Right lobe of liver (tissue), 6 donors: Measurements from ENCODE around the gene EYA2. TPM values are rescaled to one million over a fixed set of nuclear protein-coding genes. Genes with fewer than 3 reads are reported as not detected.

Experiments used
- ATAC-seq, 4 donors: fragments of 200-7000 bp; cut with Tn5 transposase; one replicate each; pipeline ENCODE4 v1.9.1; 2020; ENCODE audit warnings: mild to moderate bottlenecking in 4 of 4, moderate library complexity in 4 of 4
- DNase-seq, 3 donors: peaks; one replicate each; pipeline ENCODE4 v3.0.0-alpha.2; 2020
- H3K27ac ChIP-seq, 3 donors: fragments of 200-600 bp; one replicate each; pipeline ENCODE4 v1.8.0; 2022
- H3K27me3 ChIP-seq, 2 donors: fragments of 200-600 bp; one replicate each; pipeline ENCODE4 v1.8.0; 2022
- H3K36me3 ChIP-seq, 4 donors: fragments of 200-600 bp; sonication (generic) in 1 of 4; one replicate each; pipeline versions ENCODE4 v1.5.1 to v1.8.0; 2017 to 2022; ENCODE audit warnings: control low read depth in 1 of 4
- H3K4me1 ChIP-seq, 4 donors: fragments of 200-600 bp; sonication (generic) in 1 of 4; one replicate each; pipeline versions ENCODE4 v1.5.1 to v1.8.0; 2017 to 2022; ENCODE audit warnings: control low read depth in 1 of 4
- H3K4me3 ChIP-seq, 3 donors: fragments of 200-600 bp; one replicate each; pipeline ENCODE4 v1.8.0; 2022
- H3K9me3 ChIP-seq, 4 donors: fragments of 200-600 bp; sonication (generic) in 1 of 4; one replicate each; pipeline versions ENCODE4 v1.5.1 to v1.8.0; 2017 to 2022; ENCODE audit warnings: control low read depth in 1 of 4
- POLR2A ChIP-seq: fragments of 450-650 bp; IDR thresholded peaks from one replicate; pipeline ENCODE4 v1.6.1; 2017; ENCODE audit warnings: antibody characterized with exemption, mild to moderate bottlenecking
- WGBS: methylation state at CpG from one replicate; pipeline ENCODE4 v1.1.6; 2018; ENCODE audit warnings: low coverage, low lambda C conversion rate; ENCODE audit not compliant: insufficient coverage; ENCODE audit errors: missing lambda C conversion rate; 5-methylcytosine and 5-hydroxymethylcytosine counted together
- intact Hi-C, 2 donors: fragments of 100-400 bp; cut with DNase I; formaldehyde crosslinking; loops; one replicate each; pipeline versions ENCODE4 v1.11.2 to v1.14.1; 2022
- total RNA-seq, 6 experiments: library from RNA; depleted of rRNA in 2 of 6; stranded (reverse); fragments of >200 nt in 2 of 6; fragmentation: NEBNext Ultra II Directional in 3 of 6; extraction: Animal tissue kit (Norgen Biotek cat#: 25700) in 3 of 6; gene quantifications; one replicate each; pipeline versions ENCODE4 v1.1.0 to v1.2.4, GENCODE V29; 2016 to 2023
- TF ChIP-seq, protein P1 (sequence below), 4 donors: fragments of 200-600 bp in 3 of 4; fragments of 450-650 bp in 1 of 4; IDR thresholded peaks; one replicate each; pipeline versions ENCODE4 v1.5.1 to v1.8.0; 2016 to 2022; ENCODE audit warnings: antibody characterized with exemption in 4 of 4, mild to moderate bottlenecking in 2 of 4
- donor health status: DM: no; HTN: yes; CAD: no.
- donor health status: DM: no; HTN: no; CAD: no.
- donor health status: DM: no; HTN: no; CAD: no.
- donor health status: DM: no; HTN: yes; CAD: no.
- donor health status: DM: no; HTN: yes; CAD: no.

The EYA2 gene
- total RNA-seq, 6 experiments from 2014 or later, result 0.12 to 3.0 (median 0.49) TPM

DNA sequence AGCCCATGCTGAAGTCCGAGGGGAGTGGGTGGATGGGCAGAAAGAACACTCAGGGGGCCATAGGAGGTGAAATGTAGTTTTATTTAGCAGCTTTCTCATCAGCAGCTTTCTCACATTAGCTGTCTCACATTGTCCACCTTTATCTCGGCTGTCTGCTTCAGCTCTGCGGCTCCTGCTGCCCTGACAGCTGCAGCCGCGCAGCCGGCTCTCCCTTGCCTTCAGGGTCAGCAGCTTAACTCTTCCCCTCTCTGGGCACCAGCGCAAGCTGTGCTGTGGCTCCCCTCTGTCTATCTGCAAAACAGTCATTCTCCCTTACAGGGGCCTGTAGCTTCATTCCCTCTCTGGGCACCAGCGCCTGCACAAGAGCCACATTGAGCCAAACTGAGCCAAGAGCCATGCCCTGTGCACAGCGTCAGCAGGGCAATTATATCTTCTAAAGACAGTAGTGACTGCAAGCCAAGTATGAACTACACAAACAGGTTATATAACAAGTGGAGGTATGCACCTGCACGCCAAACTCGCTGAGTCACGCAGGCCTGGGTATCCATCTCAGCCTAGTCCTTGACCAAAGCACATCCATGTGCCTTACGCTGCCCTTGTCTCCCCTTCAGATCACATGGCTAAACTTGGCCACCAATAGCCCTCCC is 198.8 kb downstream of the EYA2 start:
- intact Hi-C loops, result no loop called here
- TF ChIP-seq, protein P1, sequence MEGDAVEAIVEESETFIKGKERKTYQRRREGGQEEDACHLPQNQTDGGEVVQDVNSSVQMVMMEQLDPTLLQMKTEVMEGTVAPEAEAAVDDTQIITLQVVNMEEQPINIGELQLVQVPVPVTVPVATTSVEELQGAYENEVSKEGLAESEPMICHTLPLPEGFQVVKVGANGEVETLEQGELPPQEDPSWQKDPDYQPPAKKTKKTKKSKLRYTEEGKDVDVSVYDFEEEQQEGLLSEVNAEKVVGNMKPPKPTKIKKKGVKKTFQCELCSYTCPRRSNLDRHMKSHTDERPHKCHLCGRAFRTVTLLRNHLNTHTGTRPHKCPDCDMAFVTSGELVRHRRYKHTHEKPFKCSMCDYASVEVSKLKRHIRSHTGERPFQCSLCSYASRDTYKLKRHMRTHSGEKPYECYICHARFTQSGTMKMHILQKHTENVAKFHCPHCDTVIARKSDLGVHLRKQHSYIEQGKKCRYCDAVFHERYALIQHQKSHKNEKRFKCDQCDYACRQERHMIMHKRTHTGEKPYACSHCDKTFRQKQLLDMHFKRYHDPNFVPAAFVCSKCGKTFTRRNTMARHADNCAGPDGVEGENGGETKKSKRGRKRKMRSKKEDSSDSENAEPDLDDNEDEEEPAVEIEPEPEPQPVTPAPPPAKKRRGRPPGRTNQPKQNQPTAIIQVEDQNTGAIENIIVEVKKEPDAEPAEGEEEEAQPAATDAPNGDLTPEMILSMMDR (IDR thresholded peaks at IDR 0.05), result no peak
- TF ChIP-seq POLR2A, result no peak
- Histone ChIP-seq H3K27ac (no peak overlapping the region), H3K36me3 (no peaks in the 10 kb centered on the region), H3K9me3 (no peaks in the 10 kb centered on the region), H3K4me3 (no peak overlapping the region), H3K27me3 (no peaks in the 10 kb centered on the region), H3K4me1 (no peaks in the 10 kb centered on the region)
- ATAC-seq (no peak), DNase-seq (no peak)
- WGBS, result 61% methylated on average over 5 of the region's 13 CpGs

DNA sequence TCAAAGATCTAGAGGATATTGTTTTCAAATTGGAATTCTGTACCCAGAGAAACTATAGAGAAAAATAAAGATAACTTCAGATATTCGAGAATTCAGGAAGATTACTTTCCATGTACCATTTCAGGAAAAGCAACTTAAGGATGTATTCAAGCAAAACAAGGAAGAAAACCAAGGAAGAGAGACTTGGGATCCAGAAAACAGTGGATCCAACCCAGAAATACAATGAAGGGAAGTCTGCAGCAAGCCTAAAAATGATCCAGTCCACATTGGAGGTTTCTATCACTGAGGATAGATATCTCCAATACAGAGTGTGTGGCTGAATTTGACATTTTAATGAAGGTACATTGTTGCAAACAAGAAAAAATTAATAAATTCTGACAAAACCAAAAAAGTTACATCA is 201.0 kb downstream of the EYA2 start:
- whole genome bisulfite sequencing, result 16% methylated on average over 1 of the region's 1 CpG
- no peak overlapping the region for H3K27ac ChIP-seq
- DNase-seq (no peak), ATAC-seq (no peak)
- H3K4me3 ChIP-seq, result no peak overlapping the region
- TF ChIP-seq, protein P1 (IDR thresholded peaks at IDR 0.05), result no peak
- no peak for TF ChIP-seq POLR2A
- no peaks in the 10 kb centered on the region for H3K27me3 ChIP-seq
- H3K9me3 ChIP-seq, result no peaks in the 10 kb centered on the region
- intact Hi-C loops, result no loop called here
- no peaks in the 10 kb centered on the region for H3K4me1 ChIP-seq
- H3K36me3 ChIP-seq, result no peaks in the 10 kb centered on the region

DNA sequence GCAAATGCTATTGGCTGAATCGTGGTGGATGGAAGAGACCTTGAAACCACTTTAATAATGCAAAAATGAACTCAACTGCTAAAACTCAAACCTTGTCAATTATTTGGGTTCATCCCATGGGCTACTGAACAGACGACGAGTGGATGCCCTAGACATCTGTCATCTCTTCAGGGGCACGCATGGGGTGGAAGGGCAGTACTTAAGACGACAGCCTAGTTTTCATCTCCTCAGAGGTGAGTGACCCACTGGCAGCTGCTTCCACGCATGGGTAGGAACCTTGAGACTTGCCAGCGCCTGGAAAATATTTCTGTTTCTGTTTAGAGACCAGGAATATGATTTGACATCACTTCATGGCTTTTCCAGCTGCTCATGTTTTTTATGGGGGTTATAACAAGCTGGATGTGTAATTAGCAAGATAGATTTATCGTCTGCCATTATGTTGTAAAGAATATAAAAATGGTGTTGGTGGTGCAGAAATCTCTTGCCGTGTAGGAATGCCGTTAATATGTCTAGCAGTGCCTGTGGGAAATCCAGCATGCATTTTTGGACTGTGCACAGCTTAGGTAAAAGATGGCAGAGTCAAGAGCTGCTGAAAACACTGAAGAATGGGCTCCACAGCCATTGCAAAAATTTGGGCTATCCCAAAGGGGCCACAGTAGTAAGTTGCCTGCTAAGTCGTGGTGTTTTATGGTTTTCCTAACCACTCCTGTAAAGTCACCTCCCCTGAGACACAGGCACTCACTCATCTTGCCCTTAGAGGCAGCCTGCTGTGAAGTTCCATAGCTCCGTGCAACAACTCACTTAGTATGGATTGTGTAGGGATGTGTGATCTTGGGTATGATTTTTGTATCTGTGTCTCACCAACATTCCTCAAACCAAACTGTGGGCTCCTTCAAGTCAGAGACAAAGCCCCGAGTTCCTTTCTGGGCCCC is 203.3 kb downstream of the EYA2 start:
- Histone ChIP-seq H3K4me3 (no peak overlapping the region), H3K27me3 (no peaks in the 10 kb centered on the region), H3K4me1 (no peaks in the 10 kb centered on the region), H3K36me3 (no peaks in the 10 kb centered on the region), H3K9me3 (no peaks in the 10 kb centered on the region), H3K27ac (no peak overlapping the region)
- intact Hi-C loops, result no loop called here
- TF ChIP-seq, protein P1 (IDR thresholded peaks at IDR 0.05), result no peak
- no peak for TF ChIP-seq POLR2A
- DNase-seq, result no peak
- 68% methylated on average over 10 of the region's 13 CpGs for WGBS
- no peak for ATAC-seq

DNA sequence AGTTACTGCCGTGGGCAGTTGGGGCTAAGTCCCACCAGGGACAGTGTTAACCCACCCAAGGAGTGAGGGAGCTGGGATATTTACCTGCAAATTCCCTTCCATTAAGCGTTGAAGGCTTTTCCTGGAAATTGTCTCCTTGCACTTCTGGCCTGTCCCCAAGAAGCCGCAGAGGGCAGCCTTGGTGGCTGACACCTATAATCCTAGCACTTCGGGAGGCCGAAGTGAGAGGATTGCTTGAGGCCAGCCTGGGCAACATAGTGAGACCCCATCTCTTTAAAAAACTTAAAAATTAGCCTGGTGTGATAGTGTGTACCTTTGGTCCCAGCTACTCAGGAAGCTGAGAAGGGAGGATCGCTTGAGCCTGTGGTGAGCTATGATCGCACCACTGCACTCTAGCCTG is 204.4 kb downstream of the EYA2 start:
- intact Hi-C loops, result no loop called here
- TF ChIP-seq POLR2A, result no peak
- TF ChIP-seq, protein P1 (IDR thresholded peaks at IDR 0.05), result no peak
- WGBS, result 80% methylated on average over 2 of the region's 7 CpGs
- H3K4me1 ChIP-seq, result no peaks in the 10 kb centered on the region
- no peak overlapping the region for H3K27ac ChIP-seq
- no peaks in the 10 kb centered on the region for H3K36me3 ChIP-seq
- no peaks in the 10 kb centered on the region for H3K9me3 ChIP-seq
- ATAC-seq, result no peak
- H3K4me3 ChIP-seq, result no peak overlapping the region
- no peak for DNase-seq
- H3K27me3 ChIP-seq, result no peaks in the 10 kb centered on the region
